GM23338 (cell line): Measurements from ENCODE around the gene KCNA4. TPM values are rescaled to one million over a fixed set of nuclear protein-coding genes. Genes with fewer than 3 reads are reported as not detected.

Source experiments
- ATAC-seq: fragments of 200-7000 bp; cut with Tn5 transposase; 3 replicates; pipeline ENCODE4 v1.9.1; 2020
- DNase-seq: peaks from one replicate; pipeline ENCODE4 v3.0.0-alpha.2; 2015; ENCODE audit warnings: low spot score
- H2AFZ ChIP-seq: fragments of 200-600 bp; sonication (generic); 2 replicates; pipeline ENCODE4 v1.8.0; 2016; ENCODE audit warnings: antibody characterized with exemption, mild to moderate bottlenecking, moderate library complexity
- H3F3A ChIP-seq: fragments of 200-600 bp; sonication (generic); replicated peaks from 2 replicates; pipeline ENCODE4 v1.8.0; 2017; ENCODE audit warnings: antibody characterized with exemption, mixed run types, low read depth
- H3K27ac ChIP-seq: fragments of 200-600 bp; sonication (generic); 2 replicates; pipeline ENCODE4 v1.6.1; 2016; ENCODE audit warnings: low read depth
- H3K27me3 ChIP-seq: fragments of 200-600 bp; sonication (generic); 2 replicates; pipeline ENCODE4 v1.8.0; 2016; ENCODE audit warnings: mild to moderate bottlenecking, mixed run types, moderate library complexity; ENCODE audit not compliant: insufficient read depth
- H3K36me3 ChIP-seq: fragments of 200-600 bp; sonication (generic); 2 replicates; pipeline ENCODE4 v1.8.0; 2016; ENCODE audit warnings: mild to moderate bottlenecking; ENCODE audit not compliant: insufficient read depth
- H3K4me1 ChIP-seq: fragments of 200-600 bp; sonication (generic); 2 replicates; pipeline ENCODE4 v1.8.0; 2016; ENCODE audit warnings: mild to moderate bottlenecking, moderate library complexity; ENCODE audit not compliant: insufficient read depth
- H3K4me2 ChIP-seq: fragments of 200-600 bp; sonication (generic); 2 replicates; pipeline ENCODE4 v1.7.1; 2017; ENCODE audit warnings: mixed run types
- H3K4me3 ChIP-seq: fragments of 200-600 bp; sonication (generic); 2 replicates; pipeline ENCODE4 v1.6.1; 2016; ENCODE audit warnings: mixed run types
- H3K79me2 ChIP-seq: fragments of 200-600 bp; sonication (generic); replicated peaks from 2 replicates; pipeline ENCODE4 v1.8.0; 2017; ENCODE audit warnings: mild to moderate bottlenecking; ENCODE audit not compliant: insufficient read depth
- H3K9me2 ChIP-seq: fragments of 200-600 bp; sonication (generic); 2 replicates; pipeline ENCODE4 v1.8.0; 2017; ENCODE audit not compliant: insufficient read depth
- H4K20me1 ChIP-seq: fragments of 200-600 bp; sonication (generic); replicated peaks from 2 replicates; pipeline ENCODE4 v1.8.0; 2017; ENCODE audit warnings: mild to moderate bottlenecking; ENCODE audit not compliant: insufficient read depth
- H3K27ac Mint-ChIP-seq: 2 replicates; pipeline ENCODE4 v1.8.0; 2020; ENCODE audit warnings: inconsistent platforms, mild to moderate bottlenecking, moderate library complexity, mixed read lengths
- H3K27me3 Mint-ChIP-seq: 3 replicates; pipeline ENCODE4 v1.8.0; 2022; ENCODE audit warnings: low read depth, mild to moderate bottlenecking, moderate library complexity, mixed read lengths, inconsistent platforms; ENCODE audit not compliant: insufficient read depth, poor library complexity
- H3K36me3 Mint-ChIP-seq: 3 replicates; pipeline ENCODE4 v1.8.0; 2021; ENCODE audit warnings: low read depth, mild to moderate bottlenecking, inconsistent platforms, moderate library complexity, mixed read lengths
- H3K4me1 Mint-ChIP-seq: 3 replicates; pipeline ENCODE4 v1.8.0; 2020; ENCODE audit warnings: mild to moderate bottlenecking, inconsistent platforms, mixed read lengths
- H3K4me3 Mint-ChIP-seq: 3 replicates; pipeline ENCODE4 v1.8.0; 2021; ENCODE audit warnings: moderate library complexity, mild to moderate bottlenecking, inconsistent platforms, mixed read lengths
- H3K9me3 Mint-ChIP-seq: 3 replicates; pipeline ENCODE4 v1.8.0; 2020; ENCODE audit warnings: moderate library complexity, mild to moderate bottlenecking, inconsistent platforms, mixed read lengths
- EZH2 ChIP-seq: fragments of 200-600 bp; sonication (generic); IDR thresholded peaks from one replicate; pipeline ENCODE4 v1.8.0; 2017; ENCODE audit warnings: antibody characterized with exemption, mild to moderate bottlenecking, low read depth; ENCODE audit not compliant: unreplicated experiment
- EZH2phosphoT487 ChIP-seq: fragments of 200-600 bp; sonication (generic); IDR thresholded peaks from one replicate; pipeline ENCODE4 v1.8.1; 2018; ENCODE audit warnings: antibody characterized with exemption; ENCODE audit not compliant: unreplicated experiment
- POLR2AphosphoS5 ChIP-seq: IDR thresholded peaks from 2 replicates; pipeline ENCODE4 v1.6.1; 2016; ENCODE audit warnings: antibody characterized with exemption, low read depth
- REST ChIP-seq: IDR thresholded peaks from one replicate; pipeline ENCODE4 v1.6.1; 2018; ENCODE audit warnings: antibody characterized with exemption; ENCODE audit not compliant: unreplicated experiment
- polyA plus RNA-seq: library from polyadenylated mRNA; unstranded; fragments of >200 nt; fragmentation: Nextera tagmentation; extraction: Ambion mirVana; gene quantifications from 2 replicates; pipeline ENCODE4 v1.2.1, GENCODE V29; 2016
- total RNA-seq: library from RNA; depleted of rRNA; stranded (reverse); fragments of >200 nt; shearing (Covaris generic); gene quantifications from 2 replicates; pipeline ENCODE4 v1.2.3, GENCODE V29; 2014
- TF ChIP-seq, protein P1 (sequence below): fragments of 250-450 bp; sonication (Bioruptor Pico); IDR thresholded peaks from 2 replicates; pipeline ENCODE4 v1.5.0; 2020; ENCODE audit warnings: mild to moderate bottlenecking, moderate library complexity

KCNA4 gene
- total and polyA plus RNA-seq, 2 experiments from 2014 or later, result not detected

- TF ChIP-seq, protein P1, sequence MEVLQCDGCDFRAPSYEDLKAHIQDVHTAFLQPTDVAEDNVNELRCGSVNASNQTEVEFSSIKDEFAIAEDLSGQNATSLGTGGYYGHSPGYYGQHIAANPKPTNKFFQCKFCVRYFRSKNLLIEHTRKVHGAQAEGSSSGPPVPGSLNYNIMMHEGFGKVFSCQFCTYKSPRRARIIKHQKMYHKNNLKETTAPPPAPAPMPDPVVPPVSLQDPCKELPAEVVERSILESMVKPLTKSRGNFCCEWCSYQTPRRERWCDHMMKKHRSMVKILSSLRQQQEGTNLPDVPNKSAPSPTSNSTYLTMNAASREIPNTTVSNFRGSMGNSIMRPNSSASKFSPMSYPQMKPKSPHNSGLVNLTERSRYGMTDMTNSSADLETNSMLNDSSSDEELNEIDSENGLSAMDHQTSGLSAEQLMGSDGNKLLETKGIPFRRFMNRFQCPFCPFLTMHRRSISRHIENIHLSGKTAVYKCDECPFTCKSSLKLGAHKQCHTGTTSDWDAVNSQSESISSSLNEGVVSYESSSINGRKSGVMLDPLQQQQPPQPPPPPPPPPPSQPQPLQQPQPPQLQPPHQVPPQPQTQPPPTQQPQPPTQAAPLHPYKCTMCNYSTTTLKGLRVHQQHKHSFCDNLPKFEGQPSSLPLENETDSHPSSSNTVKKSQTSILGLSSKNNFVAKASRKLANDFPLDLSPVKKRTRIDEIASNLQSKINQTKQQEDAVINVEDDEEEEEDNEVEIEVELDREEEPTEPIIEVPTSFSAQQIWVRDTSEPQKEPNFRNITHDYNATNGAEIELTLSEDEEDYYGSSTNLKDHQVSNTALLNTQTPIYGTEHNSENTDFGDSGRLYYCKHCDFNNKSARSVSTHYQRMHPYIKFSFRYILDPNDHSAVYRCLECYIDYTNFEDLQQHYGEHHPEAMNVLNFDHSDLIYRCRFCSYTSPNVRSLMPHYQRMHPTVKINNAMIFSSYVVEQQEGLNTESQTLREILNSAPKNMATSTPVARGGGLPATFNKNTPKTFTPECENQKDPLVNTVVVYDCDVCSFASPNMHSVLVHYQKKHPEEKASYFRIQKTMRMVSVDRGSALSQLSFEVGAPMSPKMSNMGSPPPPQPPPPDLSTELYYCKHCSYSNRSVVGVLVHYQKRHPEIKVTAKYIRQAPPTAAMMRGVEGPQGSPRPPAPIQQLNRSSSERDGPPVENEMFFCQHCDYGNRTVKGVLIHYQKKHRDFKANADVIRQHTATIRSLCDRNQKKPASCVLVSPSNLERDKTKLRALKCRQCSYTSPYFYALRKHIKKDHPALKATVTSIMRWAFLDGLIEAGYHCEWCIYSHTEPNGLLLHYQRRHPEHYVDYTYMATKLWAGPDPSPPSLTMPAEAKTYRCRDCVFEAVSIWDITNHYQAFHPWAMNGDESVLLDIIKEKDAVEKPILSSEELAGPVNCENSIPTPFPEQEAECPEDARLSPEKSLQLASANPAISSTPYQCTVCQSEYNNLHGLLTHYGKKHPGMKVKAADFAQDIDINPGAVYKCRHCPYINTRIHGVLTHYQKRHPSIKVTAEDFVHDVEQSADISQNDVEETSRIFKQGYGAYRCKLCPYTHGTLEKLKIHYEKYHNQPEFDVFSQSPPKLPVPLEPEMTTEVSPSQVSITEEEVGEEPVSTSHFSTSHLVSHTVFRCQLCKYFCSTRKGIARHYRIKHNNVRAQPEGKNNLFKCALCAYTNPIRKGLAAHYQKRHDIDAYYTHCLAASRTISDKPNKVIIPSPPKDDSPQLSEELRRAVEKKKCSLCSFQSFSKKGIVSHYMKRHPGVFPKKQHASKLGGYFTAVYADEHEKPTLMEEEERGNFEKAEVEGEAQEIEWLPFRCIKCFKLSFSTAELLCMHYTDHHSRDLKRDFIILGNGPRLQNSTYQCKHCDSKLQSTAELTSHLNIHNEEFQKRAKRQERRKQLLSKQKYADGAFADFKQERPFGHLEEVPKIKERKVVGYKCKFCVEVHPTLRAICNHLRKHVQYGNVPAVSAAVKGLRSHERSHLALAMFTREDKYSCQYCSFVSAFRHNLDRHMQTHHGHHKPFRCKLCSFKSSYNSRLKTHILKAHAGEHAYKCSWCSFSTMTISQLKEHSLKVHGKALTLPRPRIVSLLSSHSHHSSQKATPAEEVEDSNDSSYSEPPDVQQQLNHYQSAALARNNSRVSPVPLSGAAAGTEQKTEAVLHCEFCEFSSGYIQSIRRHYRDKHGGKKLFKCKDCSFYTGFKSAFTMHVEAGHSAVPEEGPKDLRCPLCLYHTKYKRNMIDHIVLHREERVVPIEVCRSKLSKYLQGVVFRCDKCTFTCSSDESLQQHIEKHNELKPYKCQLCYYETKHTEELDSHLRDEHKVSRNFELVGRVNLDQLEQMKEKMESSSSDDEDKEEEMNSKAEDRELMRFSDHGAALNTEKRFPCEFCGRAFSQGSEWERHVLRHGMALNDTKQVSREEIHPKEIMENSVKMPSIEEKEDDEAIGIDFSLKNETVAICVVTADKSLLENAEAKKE (CRISPR knock-in tag), result no peak
- no peak for TF ChIP-seq EZH2phosphoT487
- TF ChIP-seq POLR2AphosphoS5, result no peak
- no peak for TF ChIP-seq REST
- no peak for TF ChIP-seq EZH2
Observed at GRCh38 chr11:30012346-30012745, 4.5 kb downstream of the KCNA4 start (continued).

DNA sequence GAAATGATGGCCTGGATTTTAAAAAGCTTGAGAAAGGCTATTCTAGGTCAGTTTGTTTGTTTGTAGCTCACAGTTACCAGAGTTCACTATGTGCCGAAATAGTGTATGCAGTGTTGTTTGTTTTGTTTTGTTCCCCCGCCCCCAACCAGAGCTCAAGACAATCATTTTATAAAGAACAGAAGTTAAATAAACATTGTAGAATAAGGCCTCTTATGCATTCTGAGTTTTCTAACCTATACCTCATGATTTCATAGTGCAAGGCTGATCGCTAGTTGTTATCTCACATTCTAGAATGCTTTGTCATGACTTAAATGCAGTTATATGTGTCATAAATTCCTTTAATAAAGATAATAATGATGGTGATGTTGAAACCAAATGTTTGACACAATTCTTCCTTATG lies 7.8 kb downstream of the KCNA4 start:
- DNase-seq (no peak), ATAC-seq (no peak)
- Mint-ChIP-seq H3K36me3 (no peaks in the 10 kb centered on the region; the same call in 2 of the 3 replicates), H3K27ac (no peak overlapping the region), H3K4me3 (no peak overlapping the region), H3K9me3 (no peaks in the 10 kb centered on the region; the same call in 2 of the 3 replicates), H3K27me3 (peaks cover 4% of the 10 kb centered on the region), H3K4me1 (no peaks in the 10 kb centered on the region)
- Histone ChIP-seq H4K20me1 (no peaks in the 10 kb centered on the region), H3K4me1 (no peaks in the 10 kb centered on the region), H3K4me2 (no peak overlapping the region), H3K27me3 (peaks cover 54% of the 10 kb centered on the region), H3K36me3 (no peaks in the 10 kb centered on the region), H3K9me2 (no peaks in the 10 kb centered on the region), H3K79me2 (no peaks in the 10 kb centered on the region), H3K4me3 (no peak overlapping the region), H2AFZ (no peak overlapping the region), H3F3A (no peaks in the 10 kb centered on the region), H3K27ac (no peak overlapping the region)
- TF ChIP-seq, protein P1 (CRISPR knock-in tag), result no peak
